GM18907 (cell line): Measurements from ENCODE around the gene ZNF839.
"Not testable (repeated sequence)": the region's sequence is repeated elsewhere in the genome, so short reads cannot be mapped to it uniquely, and the experiment has no call there.

ENCODE experiments used
- ATAC-seq: cut with Tn5 transposase; IDR thresholded peaks from one replicate; pipeline ENCODE4 v1.9.1; 2021; ENCODE audit warnings: mild to moderate bottlenecking, moderate library complexity; ENCODE audit not compliant: unreplicated experiment

The ZNF839 gene

DNA sequence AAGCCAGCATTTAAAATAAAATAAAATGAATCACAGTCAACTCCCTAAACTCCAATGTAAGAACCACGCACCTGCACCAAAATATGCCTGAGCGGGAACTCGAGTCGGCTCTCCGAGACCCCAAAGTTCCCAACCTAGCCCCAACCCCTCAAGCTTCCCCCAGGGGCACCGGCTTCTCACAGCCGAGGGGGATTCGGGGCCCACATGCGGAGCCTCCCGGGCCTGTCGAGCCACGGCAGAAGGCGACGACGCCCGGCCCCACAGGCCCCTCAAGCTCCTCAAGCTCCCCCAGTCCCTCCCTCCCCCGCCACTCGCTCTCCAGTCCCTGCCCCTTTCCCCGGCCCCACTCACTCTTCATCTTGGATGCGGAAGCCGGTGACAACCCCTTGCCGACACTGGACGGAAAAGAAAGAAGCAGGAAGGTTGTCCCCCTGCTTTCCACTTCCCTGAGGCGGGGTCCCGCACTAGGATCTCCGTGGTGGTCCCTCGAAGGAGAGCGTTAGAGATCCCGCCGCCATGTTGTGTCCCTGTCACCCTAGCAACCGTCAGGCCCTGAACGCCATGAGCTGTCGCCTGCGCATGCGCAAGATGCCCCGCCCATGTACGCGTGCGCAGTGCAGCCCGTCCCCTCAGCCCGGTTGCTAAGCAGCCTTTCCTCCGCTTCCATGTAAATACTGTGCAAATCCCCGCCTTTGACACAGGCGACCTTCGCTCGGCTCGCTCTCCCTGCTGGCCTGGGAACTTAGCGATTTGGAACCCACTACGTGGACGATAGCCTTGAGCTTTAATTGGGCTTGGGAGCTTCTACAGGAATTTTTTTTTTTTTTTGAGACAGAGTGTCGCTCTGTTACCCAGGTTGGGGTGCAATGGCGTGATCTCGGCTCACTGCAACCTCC, 14.7 kb upstream of the ZNF839 start, which contains the start of gene MOK:
Gene MOK, minus strand, starts transcription at position 554 of the 896 bp plus-strand sequence. Its CDS starts 196 bp downstream, at position 358.
- peak; percentile 90 for ATAC-seq

DNA sequence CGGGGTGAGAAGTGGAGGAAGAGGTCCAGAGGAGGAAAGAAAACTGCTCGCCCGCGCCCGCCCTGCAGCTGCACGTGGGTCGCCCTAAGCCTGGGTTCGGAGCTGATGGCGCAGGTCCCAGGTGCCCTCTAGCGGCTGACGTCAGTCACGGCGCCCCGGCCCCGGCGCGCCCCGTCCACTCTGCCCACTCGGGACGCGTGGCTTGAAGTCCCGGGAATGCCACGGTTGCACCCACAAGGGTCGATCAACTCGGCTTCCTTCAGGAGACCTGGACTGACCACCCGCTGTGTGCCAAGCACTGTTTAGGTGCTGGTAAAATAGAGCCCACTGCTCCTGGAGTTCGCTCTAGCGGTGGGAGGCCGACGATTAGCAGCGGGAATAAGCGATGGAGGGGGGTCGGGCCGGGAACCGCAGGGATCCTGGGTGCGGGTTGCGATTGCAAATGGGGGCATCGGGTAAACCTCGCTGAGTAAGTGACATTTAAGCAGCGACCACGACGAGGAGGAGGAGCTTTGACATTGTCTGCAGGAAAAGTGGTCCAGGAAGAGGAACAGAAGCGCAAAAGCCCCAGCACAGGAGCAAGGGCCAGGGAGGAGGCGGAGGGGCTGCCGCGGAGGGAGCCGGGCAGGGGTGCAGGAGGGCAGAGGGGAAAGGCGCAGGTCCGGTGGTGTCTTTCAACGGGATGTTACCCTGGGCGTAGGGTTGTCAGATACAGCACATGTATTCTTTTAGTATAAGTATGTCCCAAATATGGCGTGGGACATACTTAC, 5.1 kb upstream of the ZNF839 start:
- peak; percentile 57 for ATAC-seq

DNA sequence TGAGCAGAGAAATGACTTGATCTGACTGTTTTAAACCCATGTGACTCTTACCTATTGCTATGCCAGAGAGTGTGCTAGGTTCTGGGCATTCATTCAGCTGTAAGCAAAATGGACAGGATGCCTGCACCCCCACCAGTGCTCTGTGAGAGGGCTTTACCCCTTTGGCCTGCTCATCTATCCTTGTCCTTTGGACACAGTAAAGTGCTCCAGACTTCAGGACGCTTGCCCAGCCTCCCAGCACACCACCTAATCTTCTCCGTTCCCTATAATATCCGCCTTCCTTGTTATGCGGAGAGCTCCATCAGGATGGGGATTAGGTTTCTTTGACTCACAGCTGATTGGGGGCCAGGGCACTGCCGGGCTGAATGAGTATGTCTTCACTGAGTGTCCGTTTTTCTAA, 4.4 kb upstream of the ZNF839 start:
- no peak for ATAC-seq

DNA sequence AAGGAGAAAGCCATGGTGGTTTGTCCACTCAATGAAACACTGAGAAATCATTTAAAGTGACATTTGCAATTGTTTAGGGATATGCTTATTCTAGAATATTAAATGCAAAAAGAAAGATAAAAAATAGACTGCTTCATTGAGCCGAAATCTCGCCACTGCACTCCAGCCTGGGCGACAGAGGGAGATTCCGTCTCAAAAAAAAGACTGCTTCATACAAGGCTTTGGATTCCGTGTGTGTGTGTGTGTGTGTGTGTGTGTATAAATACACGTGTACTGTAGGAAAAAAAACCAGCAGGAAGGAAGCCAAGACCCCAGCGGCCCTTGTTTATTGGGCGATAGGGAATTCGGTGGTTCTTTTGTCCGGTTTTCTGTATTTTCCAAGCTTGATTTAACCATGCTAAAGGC, 3.2 kb upstream of the ZNF839 start:
- no peak for ATAC-seq

DNA sequence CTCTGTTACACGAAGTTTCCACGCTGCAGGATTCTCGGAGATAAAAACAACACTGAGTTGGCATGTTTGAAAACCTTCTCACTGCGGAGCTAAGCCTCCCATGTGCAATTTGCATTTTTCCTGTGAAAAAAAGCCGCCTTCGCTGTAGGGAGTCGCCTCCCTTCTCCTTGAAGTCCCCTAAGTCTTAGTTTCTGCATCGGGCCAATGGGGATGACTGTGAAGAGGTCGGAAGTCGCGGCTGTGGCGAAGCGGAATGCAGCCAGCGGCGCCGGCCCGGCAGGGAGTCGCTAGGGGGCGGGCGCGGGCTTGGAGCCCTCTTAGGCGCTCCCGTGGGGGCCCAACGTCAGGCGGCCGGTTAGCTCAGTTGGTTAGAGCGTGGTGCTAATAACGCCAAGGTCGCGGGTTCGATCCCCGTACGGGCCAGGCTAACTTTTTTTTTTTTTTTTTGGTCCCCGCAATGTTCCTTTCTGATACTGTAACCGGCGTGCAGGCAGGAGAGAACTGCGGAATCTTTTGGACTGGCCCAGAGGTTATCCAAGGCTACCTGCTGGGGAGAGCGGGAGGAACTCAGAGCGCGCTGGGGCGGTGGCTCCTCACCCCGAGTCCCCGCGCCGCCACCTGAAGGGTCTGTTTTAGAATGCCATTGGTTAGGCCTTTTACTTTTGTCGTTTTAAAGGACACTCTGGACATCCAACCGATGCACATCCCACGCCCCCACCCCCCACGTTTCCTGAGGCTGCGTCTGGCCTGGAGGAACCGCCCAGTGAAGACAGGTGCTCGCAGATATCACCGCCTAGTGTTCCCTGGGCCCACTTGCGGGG, 2.6 kb upstream of the ZNF839 start:
- peak; percentile 66 for ATAC-seq

DNA sequence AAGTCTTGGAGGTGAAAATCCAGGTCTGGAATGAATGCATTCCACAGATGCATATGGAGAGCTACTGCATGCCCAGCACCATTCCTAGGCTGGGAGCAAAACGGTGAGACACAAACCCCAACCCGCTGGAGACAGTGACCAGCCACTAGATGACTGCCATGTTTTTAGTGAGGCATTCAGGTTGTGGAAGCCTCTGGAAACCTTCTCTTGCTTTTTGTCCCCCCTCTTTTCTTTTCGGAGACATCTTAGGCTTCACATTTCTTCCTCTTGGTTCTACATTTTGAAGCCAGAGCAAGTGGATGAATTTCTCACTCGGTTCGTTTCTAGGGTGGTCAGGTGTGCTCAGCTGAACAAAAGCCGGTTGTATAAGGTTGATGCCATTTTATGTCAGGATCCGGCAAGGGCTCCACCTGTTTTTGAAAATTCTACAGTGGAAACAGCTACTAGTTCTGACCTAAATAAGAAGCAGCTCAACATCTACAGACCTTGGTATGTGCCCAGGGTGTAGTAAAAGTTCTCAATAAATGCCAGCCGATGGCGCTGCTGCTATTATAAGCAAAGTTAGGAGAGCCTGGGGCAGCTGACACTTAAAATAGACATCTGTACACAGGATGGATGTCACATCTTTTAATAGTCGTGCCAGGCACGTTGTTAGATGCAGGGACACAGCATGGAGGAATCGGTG, 1.8 kb upstream of the ZNF839 start:
- no peak for ATAC-seq

DNA sequence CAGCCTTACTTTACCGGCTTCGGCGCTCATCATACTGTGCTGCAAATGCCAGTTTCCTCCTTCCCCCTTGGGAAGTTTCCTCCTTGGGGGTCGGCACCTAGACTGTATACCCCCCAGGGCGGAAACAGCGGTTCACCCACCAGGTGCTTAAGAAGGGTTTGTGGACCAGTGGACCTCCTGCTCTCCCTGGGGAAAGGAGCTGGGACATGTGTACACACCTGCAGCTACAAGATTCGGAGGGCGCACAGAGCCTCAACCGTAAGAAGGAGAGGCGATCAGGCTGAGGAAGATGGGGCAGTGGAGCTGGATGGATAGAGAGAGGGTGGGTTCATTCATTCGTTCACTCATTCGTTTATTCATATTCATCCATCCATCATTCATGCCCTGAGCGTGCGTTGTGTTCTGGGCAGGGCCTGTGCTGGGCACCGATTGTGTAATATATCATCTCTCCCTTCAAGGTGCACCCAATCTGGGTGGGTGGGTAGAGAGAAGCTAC, 717 bp upstream of the ZNF839 start:
- no peak for ATAC-seq

DNA sequence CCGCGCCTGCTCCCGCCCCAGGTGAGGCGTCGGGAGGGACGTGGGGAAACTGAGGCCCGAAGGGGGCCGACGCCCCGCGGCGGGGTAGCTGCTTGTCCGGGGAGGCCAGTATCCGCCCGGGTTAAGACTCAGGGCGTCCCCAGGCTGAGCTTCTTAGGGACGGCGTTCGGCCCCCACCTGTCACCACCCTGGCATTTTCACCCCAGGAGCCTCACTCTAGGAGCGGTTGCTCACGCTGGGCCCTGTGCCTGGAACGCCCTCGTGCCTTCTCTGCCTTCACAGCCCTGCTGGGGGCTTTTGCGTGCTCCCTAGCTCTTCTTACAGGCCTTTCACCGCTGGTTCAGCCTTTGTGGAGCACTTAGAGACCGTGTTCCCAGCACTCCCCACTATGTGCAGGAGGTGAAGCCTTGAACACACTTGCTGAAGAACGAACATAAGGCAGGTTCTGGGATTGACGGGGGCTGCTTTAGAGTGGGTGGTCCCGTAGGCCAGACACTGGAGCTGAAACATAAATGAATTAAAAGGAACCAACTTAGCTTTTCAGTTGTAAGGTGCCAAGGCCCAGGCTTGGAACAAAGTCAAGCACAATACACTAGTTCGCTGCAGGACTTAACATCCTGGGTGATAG, 601 bp downstream of the ZNF839 start:
- peak; percentile 22 for ATAC-seq

DNA sequence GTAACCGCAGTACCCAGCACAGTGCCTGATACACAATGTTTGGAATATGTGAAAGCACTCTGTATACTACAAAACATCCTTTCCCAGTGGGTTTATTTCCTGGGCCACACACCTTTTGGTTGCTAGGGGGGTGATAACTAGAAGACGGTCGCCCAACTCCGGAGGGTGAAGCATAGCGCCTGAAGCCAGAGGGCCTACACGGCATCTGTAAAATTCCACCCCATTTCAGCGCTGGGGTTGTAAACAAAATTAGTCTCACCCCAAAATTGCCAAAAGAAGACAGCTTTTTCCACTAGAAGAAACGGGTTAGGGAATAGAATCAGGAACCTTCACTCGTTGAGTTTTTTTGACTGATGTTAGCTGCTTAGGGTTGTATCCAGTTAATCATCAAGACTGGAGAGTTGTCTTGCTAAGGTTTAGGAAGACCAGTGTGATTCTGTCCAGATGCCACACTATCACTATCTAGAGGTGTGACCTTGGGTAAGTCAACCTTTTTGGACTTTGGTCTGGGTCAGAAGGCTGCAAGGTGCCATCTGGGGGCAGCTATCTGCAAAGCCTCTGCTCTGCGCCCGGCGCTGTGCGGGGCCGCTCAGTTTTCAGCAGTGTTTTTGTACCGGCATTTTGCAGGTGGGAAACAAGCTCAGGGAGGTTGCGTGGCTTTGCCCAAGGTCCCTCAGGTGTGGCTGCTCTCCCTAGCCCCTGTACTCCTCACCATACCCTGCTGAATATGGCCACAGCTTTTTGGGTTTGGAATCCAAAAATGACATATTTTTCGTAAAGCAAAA, 1.3 kb downstream of the ZNF839 start:
- ATAC-seq, result no peak

DNA sequence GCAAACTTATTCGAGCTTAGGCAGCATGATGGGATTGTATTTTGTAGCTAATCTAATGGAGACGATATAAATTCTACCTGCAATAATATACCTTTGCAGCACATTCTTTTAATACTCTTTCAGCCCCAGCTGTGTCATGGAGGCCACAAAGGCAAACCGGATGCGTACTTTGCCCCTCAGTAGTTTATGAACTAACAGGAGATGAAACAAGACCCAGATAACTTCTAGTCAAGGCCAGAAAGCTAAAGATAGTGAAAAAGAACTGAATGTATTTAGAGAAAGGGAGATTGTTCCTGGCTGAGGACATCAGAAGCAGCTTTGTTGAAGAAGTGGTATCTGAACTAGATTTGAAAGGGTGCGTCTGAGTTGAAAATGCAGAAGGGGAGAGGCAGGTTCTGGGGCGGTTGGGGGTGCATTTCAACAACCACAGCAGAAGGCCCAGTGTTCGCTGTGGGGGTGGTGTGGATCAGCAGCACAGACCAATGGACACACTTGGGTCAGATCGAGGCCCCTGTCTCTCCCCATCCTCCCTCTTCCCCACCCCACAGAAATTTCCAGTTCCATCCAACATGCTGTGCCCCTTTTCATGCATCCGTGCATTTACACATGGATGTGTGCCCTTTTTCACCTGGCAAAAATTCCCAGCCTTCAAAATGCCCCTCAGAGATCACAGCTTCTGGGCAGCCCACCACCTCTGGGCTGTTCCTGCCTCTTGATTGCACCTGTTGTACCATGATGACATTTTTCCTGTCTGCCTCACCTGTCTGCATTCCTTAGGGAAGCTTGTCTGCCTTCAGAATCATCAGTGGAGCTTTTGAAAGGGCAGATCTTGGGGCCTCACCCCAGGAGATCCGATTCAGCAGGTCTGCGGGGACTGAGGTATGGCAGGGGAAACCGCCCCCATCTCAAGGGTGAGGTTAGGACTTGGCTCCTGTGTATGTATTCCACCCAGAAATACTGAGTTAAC, 2.2 kb downstream of the ZNF839 start:
- ATAC-seq, result no peak

DNA sequence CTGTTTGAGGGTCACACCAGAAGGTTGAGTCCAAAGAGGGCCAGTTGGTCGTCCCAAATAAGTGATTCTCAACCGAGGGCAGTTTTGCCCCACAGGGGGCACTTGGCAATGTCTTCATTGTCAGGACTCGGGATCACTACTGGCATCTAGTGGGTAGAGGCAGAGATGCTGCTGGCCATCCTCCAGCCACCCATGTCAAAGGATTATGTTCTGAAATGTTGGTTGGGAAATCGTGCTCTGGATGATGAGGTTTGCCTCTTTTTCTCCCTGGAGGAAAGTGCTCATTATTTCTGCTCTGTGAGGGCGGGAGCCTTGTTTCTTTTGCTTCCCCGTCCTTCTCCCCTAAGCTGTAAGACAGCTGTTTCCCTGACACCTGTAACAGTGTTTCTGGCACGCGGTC, 3.6 kb downstream of the ZNF839 start:
- no peak for ATAC-seq

DNA sequence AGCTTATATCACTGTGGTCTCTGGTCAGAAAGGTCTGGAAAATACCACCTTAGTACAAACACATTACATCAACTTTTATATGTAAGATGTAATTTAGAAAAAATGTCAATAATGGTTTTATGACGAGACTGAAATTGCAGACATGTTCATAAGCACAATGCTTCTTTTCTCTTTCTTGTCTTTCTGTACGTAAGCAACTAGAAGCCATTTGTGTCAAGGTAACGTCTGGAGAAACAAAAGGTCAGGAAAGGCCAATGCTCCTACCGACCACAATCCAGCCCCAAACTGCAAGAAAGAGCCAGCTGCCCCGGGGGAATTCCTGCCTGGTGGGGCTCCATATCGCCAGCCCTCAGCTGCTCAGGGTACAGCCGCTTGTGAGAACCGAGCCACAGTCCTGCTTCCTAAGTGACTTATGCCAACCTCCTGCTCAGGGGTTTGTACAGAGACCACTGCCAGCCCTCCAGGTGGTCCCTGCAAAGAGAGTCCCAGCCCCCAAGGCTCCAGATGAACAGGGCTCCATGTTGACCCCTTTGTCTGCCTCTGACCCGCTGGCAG, 6.3 kb downstream of the ZNF839 start:
- ATAC-seq, result no peak

DNA sequence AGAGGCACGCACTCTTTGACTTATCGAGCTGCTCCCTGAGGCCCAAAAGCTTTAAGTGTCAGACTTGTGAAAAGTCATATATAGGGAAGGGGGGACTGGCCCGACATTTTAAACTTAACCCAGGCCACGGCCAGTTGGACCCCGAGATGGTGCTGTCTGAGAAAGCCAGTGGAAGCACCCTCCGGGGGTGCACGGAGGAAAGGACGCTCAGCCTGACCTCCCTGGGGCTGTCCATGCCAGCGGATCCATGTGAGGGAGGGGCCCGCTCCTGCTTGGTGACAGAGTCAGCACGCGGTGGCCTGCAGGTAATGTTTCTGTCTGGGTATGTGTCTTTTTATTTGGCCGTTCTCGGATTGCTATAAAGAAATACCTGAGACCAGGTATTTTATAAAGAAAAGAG, 7.0 kb downstream of the ZNF839 start:
- ATAC-seq, result no peak

DNA sequence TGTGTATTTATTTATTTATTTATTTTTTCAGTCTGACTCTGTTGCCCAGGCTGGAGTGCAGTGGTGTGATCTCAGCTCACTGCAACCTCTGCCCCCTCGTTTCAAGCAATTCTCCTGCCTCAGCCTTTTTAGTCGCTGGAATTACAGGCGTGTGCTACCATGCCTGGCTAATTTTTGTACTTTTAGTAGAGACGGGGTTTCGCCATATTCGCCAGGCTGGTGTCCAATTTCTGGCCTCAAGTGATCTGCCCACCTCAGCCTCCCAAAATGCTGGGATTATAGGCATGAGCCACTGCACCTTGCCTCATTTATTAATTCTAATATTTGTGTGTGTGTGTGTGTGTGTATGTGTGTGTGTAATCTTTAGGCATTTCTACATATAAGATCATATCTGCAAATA, 9.8 kb downstream of the ZNF839 start:
- ATAC-seq, result not testable (repeated sequence)

DNA sequence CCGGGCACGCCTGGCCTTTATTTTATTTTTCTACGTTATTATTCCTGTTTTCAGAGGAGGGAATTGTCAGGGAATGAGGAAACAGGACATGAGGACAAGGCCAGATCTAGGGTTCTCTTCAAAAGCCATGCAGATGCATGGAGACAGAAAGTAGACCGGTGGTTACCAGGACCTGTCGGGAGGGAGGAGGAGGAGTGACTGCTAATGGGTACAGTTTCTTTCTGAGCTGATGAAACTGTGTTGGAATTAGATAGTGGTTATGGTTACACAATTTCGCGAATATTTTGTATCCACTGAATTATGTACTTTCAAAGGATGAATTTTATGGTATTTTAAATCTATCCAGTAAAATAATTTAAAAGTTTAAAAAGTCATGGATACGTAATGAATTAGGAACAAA, 11.3 kb downstream of the ZNF839 start:
- no peak for ATAC-seq

DNA sequence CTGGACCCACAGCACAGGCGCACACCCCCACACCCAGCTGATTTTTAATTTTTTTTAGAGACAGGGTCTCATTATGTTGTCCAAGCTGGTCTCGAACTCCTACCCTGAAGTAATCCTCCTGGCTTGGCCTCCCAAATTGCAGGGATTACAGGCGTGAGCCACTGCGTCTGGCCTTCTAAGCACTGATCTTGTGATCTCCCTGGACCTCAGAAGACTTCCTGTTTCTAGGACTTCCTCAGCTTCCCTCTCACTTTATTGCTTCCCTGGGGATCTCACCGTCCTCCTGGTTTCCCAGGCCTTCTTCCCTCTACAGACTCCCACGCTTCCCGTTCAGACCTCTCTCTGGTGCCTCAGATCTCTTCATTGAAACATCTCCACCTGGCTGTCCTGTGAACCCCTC, 13.8 kb downstream of the ZNF839 start:
- ATAC-seq, result no peak

DNA sequence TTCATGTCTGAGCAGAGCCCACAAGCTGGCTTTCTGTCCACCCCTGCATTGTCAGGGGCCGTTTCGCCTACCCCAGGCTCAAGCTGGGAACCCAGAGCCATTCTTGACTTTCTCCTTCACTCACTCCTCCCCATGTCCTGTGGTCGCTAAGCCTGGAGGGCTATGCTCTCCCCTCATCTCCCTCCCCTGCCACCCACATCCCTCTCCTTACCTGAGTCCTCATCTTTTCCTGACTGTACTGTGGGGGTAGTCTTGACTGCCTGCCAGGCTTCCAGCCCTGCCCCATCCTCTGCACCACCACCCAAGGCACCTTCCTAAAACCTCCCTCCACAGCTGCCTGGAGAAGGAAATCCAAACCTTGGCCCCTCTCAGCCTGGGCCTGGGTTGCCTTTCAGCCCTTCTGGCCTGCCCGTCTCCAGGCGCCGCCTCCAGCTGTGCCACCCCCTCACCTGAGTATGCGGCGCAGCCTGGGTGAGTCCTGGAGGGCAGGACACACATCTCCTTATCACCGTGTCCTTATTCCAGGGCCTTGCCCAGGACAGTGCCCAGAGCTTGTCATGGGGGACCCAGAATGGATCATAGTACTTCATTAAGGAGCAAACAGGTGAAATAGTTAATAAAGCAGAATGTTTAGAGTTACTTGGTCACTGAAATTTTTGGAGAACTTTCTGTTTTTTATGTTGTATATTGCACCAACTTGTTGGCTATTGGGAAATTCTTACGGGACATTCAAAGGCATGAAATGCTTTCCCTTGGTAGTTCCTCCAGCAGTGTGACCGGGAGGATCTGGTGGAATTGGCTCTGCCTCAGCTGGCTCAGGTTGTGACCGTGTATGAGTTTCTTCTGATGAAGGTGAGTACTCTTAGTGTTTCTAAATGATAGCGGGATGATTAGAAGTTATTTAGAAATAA, 14.5 kb downstream of the ZNF839 start:
- ATAC-seq, result no peak
